Activated naive CD4-positive, alpha-beta T cell treated with anti-CD3 and anti-CD28 coated beads for 36 hours (primary cell): Measurements from ENCODE around the gene ACSL3. TPM values are rescaled to one million over a fixed set of nuclear protein-coding genes. Genes with fewer than 3 reads are reported as not detected.
"Not testable (repeated sequence)": the region's sequence is repeated elsewhere in the genome, so short reads cannot be mapped to it uniquely, and the experiment has no call there.

Experiments used
- CTCF ChIA-PET: fragments of 350-600 bp; sonication (Branson Sonifier 250); formaldehyde crosslinking; loops from one replicate; lab custom pipeline; 2021; ENCODE audit warnings: antibody characterized with exemption; lab: Charles Lee
- DNase-seq: peaks from one replicate; pipeline ENCODE4 v3.0.0-alpha.2; 2020
- H3K27ac Mint-ChIP-seq: one replicate; pipeline ENCODE4 v1.8.0; 2021; ENCODE audit warnings: mild to moderate bottlenecking, mixed read lengths
- H3K27me3 Mint-ChIP-seq: one replicate; pipeline ENCODE4 v1.8.0; 2021; ENCODE audit warnings: low read depth, mixed read lengths
- H3K36me3 Mint-ChIP-seq: one replicate; pipeline ENCODE4 v1.8.0; 2021; ENCODE audit warnings: low read depth, mixed read lengths
- H3K4me1 Mint-ChIP-seq: one replicate; pipeline ENCODE4 v1.8.0; 2021; ENCODE audit warnings: low read depth, mixed read lengths
- H3K4me3 Mint-ChIP-seq: one replicate; pipeline ENCODE4 v1.8.0; 2021; ENCODE audit warnings: mild to moderate bottlenecking, moderate library complexity, mixed read lengths
- H3K9me3 Mint-ChIP-seq: one replicate; pipeline ENCODE4 v1.8.0; 2021; ENCODE audit warnings: mixed read lengths
- intact Hi-C: fragments of 100-400 bp; cut with micrococcal nuclease; formaldehyde crosslinking; loops from one replicate; pipeline ENCODE4 v1.15.1; 2023
- total RNA-seq, 2 experiments: library from RNA; stranded (reverse); gene quantifications; one replicate each; pipeline ENCODE4 v1.2.3, GENCODE V29; 2021

Gene ACSL3
- total RNA-seq, 2 experiments from 2014 or later = 35.1 to 36.1 TPM

DNA sequence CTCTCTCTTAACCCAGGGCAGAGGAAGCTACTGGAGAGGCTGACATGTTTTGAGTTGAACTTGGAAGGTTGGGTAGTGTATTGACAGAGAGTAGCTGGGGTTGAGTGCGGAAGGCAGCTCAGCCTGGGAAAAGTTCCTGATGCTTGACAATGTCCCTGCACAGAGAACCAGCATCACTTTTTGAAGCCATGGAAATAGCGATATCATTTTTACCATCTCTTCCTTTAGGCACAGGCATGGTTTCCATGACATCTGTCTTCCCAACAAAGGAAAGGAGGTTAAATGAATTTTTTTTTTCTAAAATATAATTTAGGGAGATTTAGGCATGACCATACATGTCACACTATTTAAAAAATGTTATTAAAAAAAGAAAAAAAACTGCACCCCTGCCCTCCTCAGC, 112.9 kb downstream of the ACSL3 start:
- intact Hi-C loops = loop anchor here (5.0 kb wide), 2 partner anchors 334 to 994 kb away; no protein-coding TSS in a partner anchor
- no peak for DNase-seq
- H3K4me3 Mint-ChIP-seq = no peak overlapping the region
- no peak overlapping the region for H3K27ac Mint-ChIP-seq
- no peaks in the 10 kb centered on the region for H3K9me3 Mint-ChIP-seq
- CTCF ChIA-PET = interaction anchor here (0.6 to 1.0 kb wide), 3 partner anchors 213 to 695 kb away, joined by 3 read pairs; no protein-coding TSS in a partner anchor
- no peaks in the 10 kb centered on the region for H3K4me1 Mint-ChIP-seq
- no peaks in the 10 kb centered on the region for H3K36me3 Mint-ChIP-seq
- peaks cover 6% of the 10 kb centered on the region for H3K27me3 Mint-ChIP-seq

DNA sequence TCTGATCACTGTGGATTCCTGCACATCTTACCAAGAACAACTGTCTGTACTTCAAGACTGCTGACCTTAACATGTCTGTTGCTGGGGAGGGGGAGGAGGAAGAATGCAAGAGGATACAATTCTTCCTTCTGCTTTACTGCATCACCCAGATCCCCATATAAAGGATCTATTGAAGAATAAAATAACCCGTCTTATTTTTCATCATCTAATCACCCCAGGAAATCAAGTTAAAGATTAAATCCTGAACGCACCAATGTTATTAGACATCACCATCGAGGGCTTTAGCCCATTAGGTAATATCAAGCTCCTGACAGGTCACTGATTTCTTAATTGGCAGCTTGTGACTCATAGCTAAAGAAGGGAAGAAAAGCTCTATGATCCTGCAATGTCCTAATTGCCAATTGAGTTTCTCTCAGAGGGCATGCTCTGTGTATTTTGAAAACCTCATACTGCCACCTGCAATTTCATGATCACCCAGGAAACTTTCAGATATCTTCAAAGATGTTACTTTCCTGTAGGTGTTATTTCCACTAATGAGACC, 115.8 kb downstream of the ACSL3 start:
- Mint-ChIP-seq H3K36me3 (no peaks in the 10 kb centered on the region), H3K27me3 (peaks cover 10% of the 10 kb centered on the region), H3K4me3 (no peak overlapping the region), H3K27ac (no peak overlapping the region), H3K4me1 (no peaks in the 10 kb centered on the region), H3K9me3 (no peaks in the 10 kb centered on the region)
- intact Hi-C loops = no loop called here
- CTCF ChIA-PET = no interaction called here
- no peak for DNase-seq

GRCh38 chr2:222977121-222977520, 116.3 kb downstream of the ACSL3 start:
- no peaks in the 10 kb centered on the region for H3K36me3 Mint-ChIP-seq
- CTCF ChIA-PET = no interaction called here
- no peak for DNase-seq
- peaks cover 10% of the 10 kb centered on the region for H3K27me3 Mint-ChIP-seq
- no peak overlapping the region for H3K27ac Mint-ChIP-seq
- no peaks in the 10 kb centered on the region for H3K9me3 Mint-ChIP-seq
- H3K4me1 Mint-ChIP-seq = peaks cover 2% of the 10 kb centered on the region
- intact Hi-C loops = no loop called here
- no peak overlapping the region for H3K4me3 Mint-ChIP-seq

DNA sequence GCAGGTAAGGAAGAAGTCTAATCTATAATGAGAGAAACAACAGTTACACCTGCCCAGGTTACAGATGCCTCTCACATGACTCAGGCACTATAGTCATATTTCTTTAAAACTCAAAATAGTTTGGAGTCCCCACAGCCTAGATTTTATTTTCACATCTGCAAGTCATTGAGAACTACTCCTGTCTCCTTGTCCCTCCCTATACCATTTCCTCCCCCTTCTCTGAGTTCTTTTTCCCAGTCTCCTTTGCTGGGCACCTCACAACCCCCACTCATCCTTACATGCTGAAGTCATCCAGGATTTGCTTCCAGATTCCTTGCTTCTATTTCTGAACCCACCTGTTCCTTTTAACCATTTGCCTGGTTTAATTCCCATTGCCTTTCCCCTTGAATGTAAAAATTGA, 118.0 kb downstream of the ACSL3 start:
- H3K4me3 Mint-ChIP-seq = no peak overlapping the region
- no peaks in the 10 kb centered on the region for H3K36me3 Mint-ChIP-seq
- intact Hi-C loops = no loop called here
- peaks cover 12% of the 10 kb centered on the region for H3K4me1 Mint-ChIP-seq
- no peak for DNase-seq
- peaks cover 16% of the 10 kb centered on the region for H3K27me3 Mint-ChIP-seq
- CTCF ChIA-PET = interaction anchor here (0.6 kb wide), 1 partner anchor 96 kb away, joined by 3 read pairs; no protein-coding TSS in a partner anchor
- no peaks in the 10 kb centered on the region for H3K9me3 Mint-ChIP-seq
- no peak overlapping the region for H3K27ac Mint-ChIP-seq

- CTCF ChIA-PET = interaction anchor here (0.6 kb wide), 1 partner anchor 95 kb away, joined by 3 read pairs; no protein-coding TSS in a partner anchor
- intact Hi-C loops = no loop called here
- DNase-seq = no peak
- peaks cover 16% of the 10 kb centered on the region for H3K27me3 Mint-ChIP-seq
- no peak overlapping the region for H3K4me3 Mint-ChIP-seq
- H3K9me3 Mint-ChIP-seq = no peaks in the 10 kb centered on the region
- no peak overlapping the region for H3K27ac Mint-ChIP-seq
- no peaks in the 10 kb centered on the region for H3K36me3 Mint-ChIP-seq
- H3K4me1 Mint-ChIP-seq = peaks cover 12% of the 10 kb centered on the region
Measured at GRCh38 chr2:222979484-222979883, 118.6 kb downstream of the ACSL3 start.

DNA sequence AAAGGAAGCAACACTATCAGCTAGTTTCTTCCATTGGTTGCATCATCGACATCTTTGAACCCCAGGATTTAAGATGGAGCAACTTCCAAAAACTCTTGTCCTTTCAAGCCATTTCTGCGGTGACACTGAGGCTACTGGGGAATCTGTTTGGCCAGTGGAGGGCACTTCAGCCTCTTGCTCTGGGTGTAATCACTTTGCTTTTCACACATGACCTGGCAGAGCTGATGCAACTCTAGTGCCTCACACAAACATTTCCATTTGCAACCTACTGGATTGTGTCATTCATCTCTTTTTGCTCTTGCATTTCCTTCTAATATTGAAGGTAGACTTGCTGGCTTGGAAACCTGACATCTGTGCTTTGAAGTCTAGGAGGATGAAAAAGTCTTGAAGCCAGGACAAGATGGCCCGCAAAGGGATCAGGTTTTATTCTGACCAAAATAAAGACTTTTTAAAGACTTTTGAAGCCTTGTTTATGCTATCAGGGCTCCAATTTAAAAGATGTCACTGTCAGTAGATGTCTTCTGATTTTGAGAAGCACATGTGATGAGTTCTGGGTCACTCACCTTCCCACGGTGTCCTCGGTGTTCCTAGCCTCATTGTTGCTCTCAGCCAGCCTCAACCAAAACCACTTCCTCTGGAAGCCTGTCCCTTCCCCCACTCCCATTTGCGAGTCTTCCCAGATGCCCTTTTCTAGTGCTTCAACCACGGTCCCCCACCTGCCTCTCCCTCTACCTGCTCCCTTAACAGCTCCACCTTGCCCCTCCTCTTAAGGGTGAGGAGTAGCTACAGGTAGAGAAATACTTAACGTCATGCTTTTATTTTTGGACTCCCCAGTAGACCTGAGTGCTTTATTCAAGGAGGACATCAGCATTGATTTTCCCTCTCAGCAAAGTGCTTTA, 121.4 kb downstream of the ACSL3 start:
- Mint-ChIP-seq H3K4me1 (peaks cover 12% of the 10 kb centered on the region), H3K36me3 (no peaks in the 10 kb centered on the region), H3K4me3 (no peak overlapping the region), H3K27me3 (peaks cover 24% of the 10 kb centered on the region), H3K27ac (no peak overlapping the region), H3K9me3 (peaks cover 4% of the 10 kb centered on the region)
- DNase-seq = peak; percentile 45
- intact Hi-C loops = no loop called here
- CTCF ChIA-PET = interaction anchor here (1.3 to 1.9 kb wide), 2 partner anchors 10 to 11 kb away, joined by 6 to 11 read pairs; no protein-coding TSS in a partner anchor

GRCh38 chr2:222982909-222983265, 122.1 kb downstream of the ACSL3 start:
- Mint-ChIP-seq H3K27me3 (peaks cover 24% of the 10 kb centered on the region), H3K4me3 (no peak overlapping the region), H3K4me1 (peaks cover 12% of the 10 kb centered on the region), H3K27ac (no peak overlapping the region), H3K9me3 (peaks cover 6% of the 10 kb centered on the region), H3K36me3 (no peaks in the 10 kb centered on the region)
- CTCF ChIA-PET = interaction anchor here (1.2 to 1.9 kb wide), 2 partner anchors 11 to 99 kb away, joined by 3 to 11 read pairs; no protein-coding TSS in a partner anchor
- no peak for DNase-seq
- intact Hi-C loops = no loop called here

GRCh38 chr2:222984908-222985307, 124.1 kb downstream of the ACSL3 start:
- peaks cover 7% of the 10 kb centered on the region for H3K9me3 Mint-ChIP-seq
- peaks cover 12% of the 10 kb centered on the region for H3K4me1 Mint-ChIP-seq
- no peak for DNase-seq
- H3K27ac Mint-ChIP-seq = no peak overlapping the region
- peaks cover 26% of the 10 kb centered on the region for H3K27me3 Mint-ChIP-seq
- H3K36me3 Mint-ChIP-seq = no peaks in the 10 kb centered on the region
- no peak overlapping the region for H3K4me3 Mint-ChIP-seq
- intact Hi-C loops = no loop called here
- CTCF ChIA-PET = interaction anchor here (0.6 kb wide), 1 partner anchor 294 kb away, joined by 4 read pairs; no protein-coding TSS in a partner anchor

DNA sequence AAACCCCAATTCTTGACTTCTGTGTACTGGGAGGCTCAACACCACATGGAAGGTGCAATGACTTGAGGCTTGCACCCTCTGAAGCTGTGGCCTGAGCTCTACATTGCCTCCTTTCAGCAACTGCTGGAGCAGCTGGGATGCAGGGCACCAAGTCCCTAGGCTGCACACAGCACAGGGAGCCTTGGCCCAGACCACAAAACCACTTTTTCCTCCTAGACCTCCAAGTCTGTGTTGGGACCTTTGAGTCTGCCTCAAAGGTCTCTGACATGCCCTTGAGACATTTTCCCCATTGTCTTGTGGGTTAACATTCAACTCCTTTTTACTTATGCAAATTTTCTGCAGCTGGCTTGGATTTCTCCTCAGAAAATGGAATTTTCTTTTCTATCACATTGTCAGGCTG, 128.6 kb downstream of the ACSL3 start:
- no peak overlapping the region for H3K27ac Mint-ChIP-seq
- H3K4me3 Mint-ChIP-seq = no peak overlapping the region
- H3K4me1 Mint-ChIP-seq = no peaks in the 10 kb centered on the region
- peaks cover 7% of the 10 kb centered on the region for H3K9me3 Mint-ChIP-seq
- H3K36me3 Mint-ChIP-seq = no peaks in the 10 kb centered on the region
- no peak for DNase-seq
- H3K27me3 Mint-ChIP-seq = peaks cover 15% of the 10 kb centered on the region
- CTCF ChIA-PET = no interaction called here
- intact Hi-C loops = no loop called here

DNA sequence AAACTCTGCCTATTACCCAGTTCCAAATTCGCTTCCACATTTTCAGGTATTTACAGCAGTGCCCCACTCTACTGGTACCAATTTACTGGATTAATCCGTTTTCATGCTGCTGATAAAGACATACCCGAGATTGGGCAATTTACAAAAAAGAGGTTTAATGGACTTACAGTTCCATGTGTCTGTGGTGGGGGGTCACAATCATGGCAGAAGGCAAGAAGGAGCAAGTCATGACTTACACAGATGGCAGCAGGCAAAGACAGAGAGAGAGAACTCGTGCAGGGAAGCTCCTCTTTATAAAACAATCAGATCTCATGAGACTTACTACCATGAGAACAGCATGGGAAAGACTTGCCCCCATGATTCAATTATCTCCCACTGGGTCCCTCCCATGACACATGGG, 129.4 kb downstream of the ACSL3 start:
- intact Hi-C loops, H3K36me3 Mint-ChIP-seq, DNase-seq, H3K4me3 Mint-ChIP-seq, H3K9me3 Mint-ChIP-seq, CTCF ChIA-PET, H3K4me1 Mint-ChIP-seq, H3K27ac Mint-ChIP-seq: not testable (repeated sequence)
- peaks cover 13% of the 10 kb centered on the region for H3K27me3 Mint-ChIP-seq

DNA sequence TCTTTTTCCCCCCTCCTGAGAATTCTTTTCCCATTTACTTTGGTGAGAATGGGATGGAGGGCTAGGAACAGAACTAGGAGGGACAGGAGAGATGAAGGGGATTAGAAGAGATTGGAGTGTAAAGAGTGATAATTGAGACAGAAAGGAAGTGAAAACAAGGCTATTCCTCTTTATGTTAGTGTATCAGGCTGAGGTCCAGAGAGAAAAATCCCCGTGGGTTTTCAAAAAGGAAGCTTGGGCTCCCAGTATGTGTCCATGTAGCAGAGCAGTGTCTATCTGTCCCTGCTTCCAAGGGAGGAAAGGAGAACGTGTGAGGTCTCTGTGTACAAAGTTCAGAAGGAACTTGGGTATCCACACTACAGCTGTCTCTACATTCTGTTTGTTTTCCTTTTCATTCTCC, 131.3 kb downstream of the ACSL3 start:
- intact Hi-C loops = no loop called here
- Mint-ChIP-seq H3K27ac (no peak overlapping the region), H3K9me3 (peaks cover 3% of the 10 kb centered on the region), H3K27me3 (peaks cover 4% of the 10 kb centered on the region), H3K4me3 (no peak overlapping the region), H3K4me1 (no peaks in the 10 kb centered on the region), H3K36me3 (no peaks in the 10 kb centered on the region)
- CTCF ChIA-PET = no interaction called here
- DNase-seq = no peak
